Measurements from ENCODE around the gene SMPX. TPM values are rescaled to one million over a fixed set of nuclear protein-coding genes. Genes with fewer than 3 reads are reported as not detected.

Gene SMPX
- polyA plus RNA-seq, 1 of the 3 experiments (the other 2 are of a cell fraction), result not detected

- no peak for TF ChIP-seq FOXJ3 (CRISPR knock-in tag; IDR thresholded peaks at IDR 0.05)
- TF ChIP-seq TAF1 (IDR thresholded peaks at IDR 0.05; ENCODE audit: borderline replicate concordance, low read depth, low read length), result no peak
- TF ChIP-seq IRF3 (IDR thresholded peaks at IDR 0.05; ENCODE audit: low read depth, low read length), result no peak
- TF ChIP-seq EZH2phosphoT487 (IDR thresholded peaks at IDR 0.05; ENCODE audit: borderline replicate concordance, low read depth), result no peak
- no peak for TF ChIP-seq EP300 (IDR thresholded peaks at IDR 0.05; ENCODE audit: borderline replicate concordance in 1 of 2, low read depth in 1 of 2, low read length in 1 of 2)
- TF ChIP-seq CTCF (IDR thresholded peaks at IDR 0.05), result no peak
- no peak for TF ChIP-seq RAD21 (IDR thresholded peaks at IDR 0.05; ENCODE audit: low read length)
- no peak for TF ChIP-seq MXI1 (IDR thresholded peaks at IDR 0.05; ENCODE audit: low read depth, low read length)
- TF ChIP-seq ELF1 (IDR thresholded peaks at IDR 0.05), result no peak
- no peak for TF ChIP-seq NRF1 (IDR thresholded peaks at IDR 0.05; ENCODE audit: low read depth, low read length)
- TF ChIP-seq RXRA (IDR thresholded peaks at IDR 0.05; ENCODE audit: borderline replicate concordance, low read depth), result no peak
- TF ChIP-seq JUND (IDR thresholded peaks at IDR 0.05), result no peak
- no peak for TF ChIP-seq SIN3A (IDR thresholded peaks at IDR 0.05; ENCODE audit: borderline replicate concordance, low read depth, low read length)
- TF ChIP-seq TCF12 (IDR thresholded peaks at IDR 0.05), result no peak
- TF ChIP-seq TEAD4 (IDR thresholded peaks at IDR 0.05; ENCODE audit: borderline replicate concordance, insufficient read depth), result no peak
- TF ChIP-seq POLR2AphosphoS5 (IDR thresholded peaks at IDR 0.05; ENCODE audit: low read depth, low read length), result no peak
- no peak for TF ChIP-seq RCOR1 (IDR thresholded peaks at IDR 0.05; ENCODE audit: low read length)
- no peak for TF ChIP-seq GATA2 (CRISPR knock-in tag; IDR thresholded peaks at IDR 0.05)
- no peak for TF ChIP-seq CHD2 (IDR thresholded peaks at IDR 0.05; ENCODE audit: low read length, partially characterized antibody)
- no peak overlapping the region for H3K27ac ChIP-seq (ENCODE audit: low read depth in 2 of 2, low read length in 1 of 2)
- POLR2A ChIA-PET, result no interaction called here
- CTCF ChIA-PET, result no interaction called here
- DNase-seq, result no peak
- no peaks in the 10 kb centered on the region for H4K20me1 ChIP-seq (ENCODE audit: insufficient read depth)
- H3K27me3 ChIP-seq (ENCODE audit: insufficient read depth), result no peaks in the 10 kb centered on the region; the same call in 1 of the 2 replicates
- no peak overlapping the region for H3K4me2 ChIP-seq
- H3K9me2 ChIP-seq, result no peaks in the 10 kb centered on the region
- H3K4me1 ChIP-seq (ENCODE audit: control insufficient read depth in 1 of 2, insufficient read depth in 2 of 2, low read depth in 1 of 2, low read length in 1 of 2), result no peaks in the 10 kb centered on the region
- H2AFZ ChIP-seq (ENCODE audit: low read depth), result no peak overlapping the region
- no peak overlapping the region for H3K9ac ChIP-seq
- H3F3A ChIP-seq (replicated peaks; ENCODE audit: insufficient read depth), result no peaks in the 10 kb centered on the region
- H3K36me3 ChIP-seq (replicated peaks in 1 of 2; ENCODE audit: control insufficient read depth in 1 of 2, insufficient read depth in 2 of 2, low read length in 1 of 2), result no peaks in the 10 kb centered on the region
- no peaks in the 10 kb centered on the region for H3K79me2 ChIP-seq (ENCODE audit: insufficient read depth)
- H3K9me3 ChIP-seq, result no peaks in the 10 kb centered on the region
- no peak overlapping the region for H3K4me3 ChIP-seq (ENCODE audit: low read depth in 2 of 2, low read length in 1 of 2)
These were observed 44.9 kb upstream of the SMPX start for GRCh38 chrX:21802839-21803238.
